Measurements from ENCODE around the gene HOXC9. TPM values are rescaled to one million over a fixed set of nuclear protein-coding genes. Genes with fewer than 3 reads are reported as not detected.

Gene HOXC9
- total and polyA plus RNA-seq, 9 of the 15 experiments (the other 6 are each of a cell fraction or from before 2014, with no cell fraction given), result 1.1 to 10.5 (median 9.3) TPM

- no peak for TF ChIP-seq ELK3 (CRISPR knock-in tag; IDR thresholded peaks at IDR 0.05)
- TF ChIP-seq ZNF212 (CRISPR knock-in tag; IDR thresholded peaks at IDR 0.05), result no peak
- no peak for TF ChIP-seq BACH1 (tag; IDR thresholded peaks at IDR 0.05)
- no peak for TF ChIP-seq CC2D1A (IDR thresholded peaks at IDR 0.05)
- TF ChIP-seq ZNF217 (CRISPR knock-in tag; IDR thresholded peaks at IDR 0.05), result no peak
- no peak for TF ChIP-seq SMARCA4 (IDR thresholded peaks at IDR 0.05)
- no peak for TF ChIP-seq ZBED1 (IDR thresholded peaks at IDR 0.05)
- TF ChIP-seq ZNF589 (CRISPR knock-in tag; IDR thresholded peaks at IDR 0.05; ENCODE audit: low read depth), result no peak
- no peak for TF ChIP-seq REST (IDR thresholded peaks at IDR 0.05; ENCODE audit: borderline replicate concordance)
- TF ChIP-seq REST (CRISPR knock-in tag; IDR thresholded peaks at IDR 0.05; ENCODE audit: low read depth), result no peak
- no peak for TF ChIP-seq RBM25 (IDR thresholded peaks at IDR 0.05; ENCODE audit: low read depth, low read length, severe bottlenecking)
- TF ChIP-seq KLF6 (CRISPR knock-in tag; IDR thresholded peaks at IDR 0.05; ENCODE audit: borderline replicate concordance), result no peak
Observed at GRCh38 chr12:54017878-54018467, 18.0 kb downstream of the HOXC9 start (continued).
